Fibroblast of skin of abdomen (primary cell): ENCODE measurements around the gene ARFGAP2.

Source experiments
- DNase-seq: peaks from one replicate; pipeline ENCODE4 v3.0.0-alpha.2; 2013

ARFGAP2 gene

GRCh38 chr11:47186700-47187695, 10.3 kb upstream of the ARFGAP2 start:
- peak; percentile 25 for DNase-seq

GRCh38 chr11:47186076-47186699, 9.5 kb upstream of the ARFGAP2 start, which contains the start of gene PACSIN3:
Gene PACSIN3 (minus strand): TSS chr11:47186434. CDS start chr11:47182727, 3,707 bp downstream.
- peak; percentile 53 for DNase-seq

GRCh38 chr11:47185305-47186075, 8.8 kb upstream of the ARFGAP2 start:
- DNase-seq = peak; percentile 45

- DNase-seq = no peak
These were observed 8.1 kb upstream of the ARFGAP2 start for GRCh38 chr11:47184711-47185304.

- no peak for DNase-seq
These were observed 7.3 kb upstream of the ARFGAP2 start for GRCh38 chr11:47183969-47184368.

GRCh38 chr11:47183031-47183856, 6.6 kb upstream of the ARFGAP2 start:
- no peak for DNase-seq

GRCh38 chr11:47182380-47182779, 5.7 kb upstream of the ARFGAP2 start:
- no peak for DNase-seq

GRCh38 chr11:47181271-47181670, 4.6 kb upstream of the ARFGAP2 start:
- no peak for DNase-seq

- DNase-seq = no peak
These were observed 3.5 kb upstream of the ARFGAP2 start for GRCh38 chr11:47180006-47180787.

GRCh38 chr11:47179655-47179991, 2.9 kb upstream of the ARFGAP2 start:
- peak; percentile 22 for DNase-seq

GRCh38 chr11:47178737-47179654, 2.3 kb upstream of the ARFGAP2 start:
- DNase-seq = no peak

- DNase-seq = no peak
These were observed 1.6 kb upstream of the ARFGAP2 start for GRCh38 chr11:47178316-47178715.

GRCh38 chr11:47177846-47178245, 1.2 kb upstream of the ARFGAP2 start:
- DNase-seq = no peak

- peak; percentile 75 for DNase-seq
These were observed 658 bp upstream of the ARFGAP2 start for GRCh38 chr11:47177229-47177845.

GRCh38 chr11:47175746-47176327, 842 bp downstream of the ARFGAP2 start:
- no peak for DNase-seq

GRCh38 chr11:47172740-47173336, 3.8 kb downstream of the ARFGAP2 start:
- DNase-seq = no peak

- DNase-seq = no peak
These were observed 4.8 kb downstream of the ARFGAP2 start for GRCh38 chr11:47171856-47172255.
